ENCODE results near the gene KRTAP4-16.

- TF ChIP-seq CTCF (IDR thresholded peaks at IDR 0.05) (no peak), USF2 (IDR thresholded peaks at IDR 0.05) (no peak)
These were observed 3.5 kb downstream of the KRTAP4-16 start for GRCh38 chr17:41098481-41098880.

All from A549 (cell line).